MCF 10A (cell line): ENCODE data around the gene TMC6. TPM values are rescaled to one million over a fixed set of nuclear protein-coding genes. Genes with fewer than 3 reads are reported as not detected.

Source experiments
- BruUV-seq: library from RNA; stranded (reverse); fragments of 400-500 nt; replicated peaks from 2 replicates; lab custom pipeline; 2021; lab: Mats Ljungman, UMichigan
- CTCF ChIA-PET: fragments of 300-600 bp; sonication (Branson Sonifier 250); formaldehyde crosslinking; extraction: SDS; loops from one replicate; lab custom pipeline; 2021; ENCODE audit warnings: antibody characterized with exemption, inconsistent platforms; lab: Yijun Ruan, JAX
- POLR2A ChIA-PET: fragments of 300-600, 350-650 bp; sonication (Branson Sonifier 250); formaldehyde crosslinking; extraction: SDS; loops from one replicate; lab custom pipeline; 2020; ENCODE audit warnings: antibody characterized with exemption, inconsistent platforms; lab: Yijun Ruan, JAX
- DNase-seq: peaks from one replicate; pipeline ENCODE4 v3.0.0-alpha.2; 2018; ENCODE audit not compliant: unreplicated experiment
- H3K27ac Mint-ChIP-seq: one replicate; pipeline ENCODE4 v1.8.0; 2022; ENCODE audit warnings: mild to moderate bottlenecking, low read depth, mixed read lengths; ENCODE audit not compliant: unreplicated experiment
- H3K27me3 Mint-ChIP-seq: one replicate; pipeline ENCODE4 v1.8.0; 2022; ENCODE audit warnings: mixed read lengths; ENCODE audit not compliant: insufficient read depth, unreplicated experiment
- H3K36me3 Mint-ChIP-seq: one replicate; pipeline ENCODE4 v1.8.0; 2022; ENCODE audit warnings: mild to moderate bottlenecking, moderate library complexity, mixed read lengths; ENCODE audit not compliant: insufficient read depth, unreplicated experiment
- H3K4me1 Mint-ChIP-seq: one replicate; pipeline ENCODE4 v1.8.0; 2022; ENCODE audit warnings: mixed read lengths; ENCODE audit not compliant: insufficient read depth, unreplicated experiment
- H3K4me3 Mint-ChIP-seq: one replicate; pipeline ENCODE4 v1.8.0; 2022; ENCODE audit warnings: mild to moderate bottlenecking, moderate library complexity, mixed read lengths; ENCODE audit not compliant: unreplicated experiment
- H3K9me3 Mint-ChIP-seq: one replicate; pipeline ENCODE4 v1.8.0; 2022; ENCODE audit warnings: mixed read lengths; ENCODE audit not compliant: unreplicated experiment
- intact Hi-C: fragments of 100-400 bp; cut with micrococcal nuclease; formaldehyde crosslinking; loops from 2 replicates; pipeline ENCODE4 v1.14.1; 2022
- total RNA-seq: library from RNA; stranded (reverse); gene quantifications from 2 replicates; pipeline ENCODE4 v1.2.3, GENCODE V29; 2022
- TF ChIP-seq, protein P1 (sequence below): fragments of 200-600 bp; IDR thresholded peaks from one replicate; pipeline ENCODE4 v1.8.0; 2022; ENCODE audit warnings: antibody characterized with exemption, mild to moderate bottlenecking; ENCODE audit not compliant: unreplicated experiment

The TMC6 gene
- total RNA-seq, 1 experiment from 2014 or later: 3.1 TPM

DNA sequence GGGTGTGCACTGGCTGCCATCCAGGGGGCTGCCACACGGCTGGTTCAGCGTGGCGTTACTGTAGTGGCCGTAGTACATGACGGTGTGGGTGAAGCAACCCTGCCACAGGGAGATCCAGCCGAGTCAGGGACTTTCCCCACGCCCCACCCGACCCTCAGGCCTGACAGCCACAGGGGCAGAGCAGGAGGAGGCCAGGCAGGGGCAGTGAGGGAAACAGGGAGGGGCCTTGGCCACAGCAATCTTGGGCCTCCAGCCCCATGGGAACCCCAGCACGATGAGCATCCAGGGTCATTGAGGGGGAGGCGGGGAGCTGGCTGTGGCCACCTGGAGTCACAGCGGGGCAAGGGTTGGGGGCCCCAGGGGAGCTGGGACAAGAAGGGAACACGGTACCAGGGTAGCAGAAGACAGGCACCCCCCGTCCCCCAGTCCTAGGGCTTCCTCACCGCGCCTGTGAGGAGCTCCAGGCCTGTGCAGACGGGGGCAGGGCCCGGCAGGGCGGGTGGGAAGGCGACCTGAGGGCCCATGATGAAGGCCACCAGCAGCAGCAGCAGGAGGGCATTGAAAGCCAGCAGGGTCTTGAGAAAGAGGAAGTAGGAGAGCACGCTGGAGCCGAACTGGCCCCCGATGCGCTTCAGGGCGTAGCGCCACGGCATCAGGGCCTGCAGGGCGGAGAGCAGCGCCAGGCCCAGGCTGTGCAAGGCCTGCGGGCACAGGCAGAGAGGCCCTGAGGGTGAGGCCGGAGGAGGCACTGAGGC, 4.3 kb downstream of the TMC6 start:
- Mint-ChIP-seq H3K4me3 (no peak overlapping the region), H3K27ac (no peak overlapping the region), H3K4me1 (no peaks in the 10 kb centered on the region), H3K27me3 (no peaks in the 10 kb centered on the region), H3K36me3 (peaks cover 11% of the 10 kb centered on the region), H3K9me3 (no peaks in the 10 kb centered on the region)
- POLR2A ChIA-PET: interaction anchor here (0.6 kb wide), 1 partner anchor 1492 kb away, joined by 3 read pairs; no protein-coding TSS in a partner anchor
- no TSS peak for BruUV-seq
- no peak for DNase-seq
- intact Hi-C loops: no loop called here
- CTCF ChIA-PET: no interaction called here
- TF ChIP-seq, protein P1, sequence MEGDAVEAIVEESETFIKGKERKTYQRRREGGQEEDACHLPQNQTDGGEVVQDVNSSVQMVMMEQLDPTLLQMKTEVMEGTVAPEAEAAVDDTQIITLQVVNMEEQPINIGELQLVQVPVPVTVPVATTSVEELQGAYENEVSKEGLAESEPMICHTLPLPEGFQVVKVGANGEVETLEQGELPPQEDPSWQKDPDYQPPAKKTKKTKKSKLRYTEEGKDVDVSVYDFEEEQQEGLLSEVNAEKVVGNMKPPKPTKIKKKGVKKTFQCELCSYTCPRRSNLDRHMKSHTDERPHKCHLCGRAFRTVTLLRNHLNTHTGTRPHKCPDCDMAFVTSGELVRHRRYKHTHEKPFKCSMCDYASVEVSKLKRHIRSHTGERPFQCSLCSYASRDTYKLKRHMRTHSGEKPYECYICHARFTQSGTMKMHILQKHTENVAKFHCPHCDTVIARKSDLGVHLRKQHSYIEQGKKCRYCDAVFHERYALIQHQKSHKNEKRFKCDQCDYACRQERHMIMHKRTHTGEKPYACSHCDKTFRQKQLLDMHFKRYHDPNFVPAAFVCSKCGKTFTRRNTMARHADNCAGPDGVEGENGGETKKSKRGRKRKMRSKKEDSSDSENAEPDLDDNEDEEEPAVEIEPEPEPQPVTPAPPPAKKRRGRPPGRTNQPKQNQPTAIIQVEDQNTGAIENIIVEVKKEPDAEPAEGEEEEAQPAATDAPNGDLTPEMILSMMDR: no peak

DNA sequence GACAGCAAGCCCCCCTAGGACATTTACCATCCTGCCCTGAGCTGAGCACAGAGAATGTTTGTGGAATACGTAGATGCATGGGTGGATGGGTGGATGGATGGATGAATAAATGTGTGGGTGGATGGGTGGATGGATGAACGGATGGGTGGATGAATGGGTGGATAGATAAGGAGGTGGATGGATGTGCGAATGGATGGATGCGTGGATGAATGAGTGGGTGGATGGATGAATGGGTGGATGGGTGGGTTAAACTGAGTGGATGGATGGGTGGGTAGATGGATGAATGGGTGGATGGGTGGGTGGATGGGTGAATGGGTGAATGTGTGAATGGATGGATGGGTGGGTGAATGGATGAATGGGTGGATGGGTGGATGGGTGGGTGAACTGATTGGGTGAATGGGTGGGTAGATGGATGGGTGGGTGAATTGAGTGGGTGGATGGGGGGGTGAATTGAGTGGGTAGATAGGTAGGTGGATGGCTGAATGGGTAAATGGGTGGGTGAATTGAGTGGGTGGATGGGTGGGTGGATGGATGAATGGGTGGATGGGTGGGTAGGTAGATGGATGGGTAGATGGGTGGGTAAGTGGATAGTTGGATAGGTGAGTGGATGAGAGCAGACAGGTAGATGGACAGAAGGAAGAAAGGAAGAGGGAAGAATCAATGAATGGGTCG, 5.2 kb downstream of the TMC6 start:
- Mint-ChIP-seq H3K9me3 (no peaks in the 10 kb centered on the region), H3K4me3 (no peak overlapping the region), H3K36me3 (peaks cover 11% of the 10 kb centered on the region), H3K27me3 (no peaks in the 10 kb centered on the region), H3K27ac (no peak overlapping the region), H3K4me1 (no peaks in the 10 kb centered on the region)
- intact Hi-C loops: no loop called here
- BruUV-seq: no TSS peak
- ChIA-PET CTCF (interaction anchor here (0.9 kb wide), 1 partner anchor 10 kb away, joined by 3 read pairs; no protein-coding TSS in a partner anchor), POLR2A (no interaction called here)
- TF ChIP-seq, protein P1: no peak
- DNase-seq: no peak

DNA sequence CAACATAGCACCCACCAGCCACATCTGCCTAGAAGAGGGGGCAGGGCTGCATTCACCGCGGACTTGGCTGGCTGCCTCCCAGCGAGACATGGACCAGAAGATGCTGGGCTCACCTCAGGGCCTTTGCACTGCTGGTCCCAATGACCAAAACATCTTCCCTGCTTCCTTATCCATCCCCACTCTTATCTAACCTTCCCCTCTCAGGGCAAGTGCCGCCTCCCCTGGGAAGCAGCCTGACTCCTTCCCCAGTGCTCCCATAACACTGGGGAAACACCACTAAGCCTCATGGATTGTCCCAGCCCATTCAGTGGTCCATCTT, 5.7 kb downstream of the TMC6 start:
- TF ChIP-seq, protein P1: no peak
- Mint-ChIP-seq H3K4me3 (no peak overlapping the region), H3K27ac (no peak overlapping the region), H3K4me1 (no peaks in the 10 kb centered on the region), H3K27me3 (no peaks in the 10 kb centered on the region), H3K36me3 (peaks cover 11% of the 10 kb centered on the region), H3K9me3 (no peaks in the 10 kb centered on the region)
- POLR2A ChIA-PET: no interaction called here
- CTCF ChIA-PET: interaction anchor here (0.6 to 0.9 kb wide), 2 partner anchors 10 to 63 kb away, joined by 3 read pairs; no protein-coding TSS in a partner anchor
- no peak for DNase-seq
- intact Hi-C loops: no loop called here
- BruUV-seq: no TSS peak

DNA sequence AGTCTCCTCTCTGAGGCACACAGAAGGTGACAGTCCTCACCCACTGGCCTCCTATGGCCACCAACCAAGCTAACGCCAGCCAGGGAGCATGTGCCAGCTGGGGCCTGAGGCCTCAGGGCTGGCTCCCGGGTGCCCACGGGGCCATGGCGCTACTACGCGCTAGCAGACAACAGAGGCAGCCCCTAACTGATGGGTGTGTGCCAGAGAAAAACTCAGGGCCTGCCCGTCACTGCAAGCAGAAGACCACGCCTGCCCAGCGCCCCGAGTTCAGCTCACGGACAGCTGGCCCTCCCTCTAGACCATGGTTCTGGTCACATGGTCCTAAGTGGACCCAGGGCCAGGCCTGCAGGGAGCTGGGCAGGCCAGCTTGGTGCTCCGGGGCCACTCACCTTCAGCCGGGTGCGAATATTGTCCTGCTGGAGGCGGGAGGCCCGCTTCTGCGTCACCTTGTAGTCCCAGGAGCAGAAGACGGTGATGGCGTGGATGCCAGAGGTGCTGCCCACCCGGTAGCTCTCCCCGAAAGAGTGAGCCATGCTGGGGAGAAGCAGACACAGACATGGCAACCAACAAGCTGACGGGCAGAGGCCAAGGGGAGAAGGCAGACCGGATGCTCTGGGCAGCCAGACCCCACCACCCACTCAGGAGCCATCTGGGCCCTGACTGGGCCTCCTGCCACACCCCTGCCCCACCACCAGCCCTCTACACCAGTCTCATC, 6.2 kb downstream of the TMC6 start:
- Mint-ChIP-seq H3K27ac (no peak overlapping the region), H3K27me3 (no peaks in the 10 kb centered on the region), H3K9me3 (no peaks in the 10 kb centered on the region), H3K4me1 (no peaks in the 10 kb centered on the region), H3K36me3 (peaks cover 8% of the 10 kb centered on the region), H3K4me3 (no peak overlapping the region)
- BruUV-seq: no TSS peak
- DNase-seq: no peak
- POLR2A ChIA-PET: no interaction called here
- CTCF ChIA-PET: interaction anchor here (0.6 to 0.9 kb wide), 3 partner anchors 9 to 64 kb away, joined by 3 read pairs; no protein-coding TSS in a partner anchor
- TF ChIP-seq, protein P1: no peak
- intact Hi-C loops: no loop called here
